Cardiac fibroblast (primary cell): ENCODE measurements around the gene DDAH1.
"Not testable (repeated sequence)": the region's sequence is repeated elsewhere in the genome, so short reads cannot be mapped to it uniquely, and the experiment has no call there.

Experiments used
- DNase-seq, 2 donors: peaks; one replicate each; pipeline versions ENCODE4 v3.0.0 to v3.0.0-alpha.2; 2010; ENCODE audit warnings: low read depth in 2 of 2
- H3K4me3 ChIP-seq, 2 donors: replicated peaks in 1 of 2; 1 replicate in 1 of 2; 2 replicates in 1 of 2; pipeline ENCODE4 v1.5.1; 2011; ENCODE audit warnings: low read depth in 2 of 2, low read length in 2 of 2, mild to moderate bottlenecking in 2 of 2, moderate library complexity in 1 of 2
- CTCF ChIP-seq: IDR thresholded peaks from one replicate; pipeline ENCODE4 v1.5.1; 2011; ENCODE audit warnings: low read depth, mild to moderate bottlenecking, low read length, inconsistent platforms

DDAH1 gene

GRCh38 chr1:85349224-85349623, 115.7 kb downstream of the DDAH1 start:
- H3K4me3 ChIP-seq: no peak overlapping the region
- no peak for DNase-seq
- TF ChIP-seq CTCF: no peak

GRCh38 chr1:85347908-85348307, 117.1 kb downstream of the DDAH1 start:
- DNase-seq: no peak
- TF ChIP-seq CTCF: no peak
- H3K4me3 ChIP-seq: no peak overlapping the region

- not testable (repeated sequence) for DNase-seq, H3K4me3 ChIP-seq
Measured at GRCh38 chr1:85347275-85347674, 117.7 kb downstream of the DDAH1 start.

GRCh38 chr1:85344256-85344694, 120.7 kb downstream of the DDAH1 start:
- DNase-seq: peak; percentile 76 to 82
- H3K4me3 ChIP-seq: no peak overlapping the region
- peak; percentile 80 for TF ChIP-seq CTCF

GRCh38 chr1:85343612-85344255, 121.2 kb downstream of the DDAH1 start:
- TF ChIP-seq CTCF: no peak
- no peak overlapping the region for H3K4me3 ChIP-seq
- peak; percentile 83 to 90 for DNase-seq

- TF ChIP-seq CTCF: no peak
- DNase-seq: peak; percentile 52 to 79
- H3K4me3 ChIP-seq: no peak overlapping the region
Measured at GRCh38 chr1:85343213-85343611, 121.7 kb downstream of the DDAH1 start.

GRCh38 chr1:85342207-85342606, 122.8 kb downstream of the DDAH1 start:
- H3K4me3 ChIP-seq: no peak overlapping the region
- TF ChIP-seq CTCF: no peak
- peak; percentile 71 to 76 for DNase-seq
